ENCODE measurements around the gene DNMT3A.
"Not testable (repeated sequence)": the region's sequence is repeated elsewhere in the genome, so short reads cannot be mapped to it uniquely, and the experiment has no call there.

DNMT3A gene

DNA sequence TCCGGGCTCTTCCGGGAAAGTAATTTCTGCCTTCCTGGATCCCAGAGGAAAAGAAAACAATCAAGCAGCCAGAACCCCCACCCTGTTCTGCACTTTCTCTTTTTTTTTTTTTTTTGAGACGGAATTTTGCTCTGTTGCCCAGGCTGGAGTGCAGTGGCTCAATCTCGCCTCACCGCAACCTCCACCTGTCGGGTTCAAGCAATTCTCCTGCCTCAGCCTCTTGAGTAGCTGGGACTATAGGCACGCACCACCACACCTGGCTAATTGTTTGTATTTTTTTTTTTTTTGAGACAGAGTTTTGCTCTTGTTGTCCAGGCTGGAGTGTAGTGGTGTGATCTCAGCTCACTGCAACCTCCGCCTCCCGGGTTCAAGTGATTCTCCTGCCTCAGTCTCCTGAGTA is 69.0 kb downstream of the DNMT3A start:
- not testable (repeated sequence) for H3K9me3 Mint-ChIP-seq (ENCODE audit: low read depth); H3K27me3 Mint-ChIP-seq; H3K4me3 Mint-ChIP-seq
- Mint-ChIP-seq H3K27ac (peak overlapping the region; percentile 100), H3K36me3 (peaks cover 16% of the 10 kb centered on the region), H3K4me1 (ENCODE audit: low read depth) (peaks cover 62% of the 10 kb centered on the region)

DNA sequence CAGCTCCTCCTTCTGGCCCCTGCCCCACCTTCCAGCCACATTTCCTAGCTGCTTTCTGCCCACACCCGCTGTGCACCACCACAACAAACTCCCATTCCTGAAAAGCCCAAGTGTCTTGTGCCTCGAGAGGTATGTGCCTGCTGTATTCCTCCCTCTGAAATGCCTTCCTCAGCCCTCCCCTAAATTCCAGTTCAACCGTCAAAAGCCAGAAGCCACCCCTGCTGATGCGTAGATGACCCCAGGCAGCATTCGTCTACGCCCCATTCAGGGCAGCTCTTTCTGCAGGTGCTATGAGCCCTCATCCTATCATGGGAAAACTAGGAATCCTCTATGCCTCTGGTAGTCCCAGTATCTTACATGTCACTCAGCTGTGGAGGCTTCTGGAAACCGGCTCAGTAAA is 71.7 kb downstream of the DNMT3A start:
- peaks cover 62% of the 10 kb centered on the region for H3K4me1 Mint-ChIP-seq (ENCODE audit: low read depth)
- H3K36me3 Mint-ChIP-seq = peaks cover 23% of the 10 kb centered on the region
- no peak overlapping the region for H3K4me3 Mint-ChIP-seq
- H3K9me3 Mint-ChIP-seq (ENCODE audit: low read depth) = no peaks in the 10 kb centered on the region
- H3K27ac Mint-ChIP-seq = peak overlapping the region; percentile 81
- no peaks in the 10 kb centered on the region for H3K27me3 Mint-ChIP-seq

DNA sequence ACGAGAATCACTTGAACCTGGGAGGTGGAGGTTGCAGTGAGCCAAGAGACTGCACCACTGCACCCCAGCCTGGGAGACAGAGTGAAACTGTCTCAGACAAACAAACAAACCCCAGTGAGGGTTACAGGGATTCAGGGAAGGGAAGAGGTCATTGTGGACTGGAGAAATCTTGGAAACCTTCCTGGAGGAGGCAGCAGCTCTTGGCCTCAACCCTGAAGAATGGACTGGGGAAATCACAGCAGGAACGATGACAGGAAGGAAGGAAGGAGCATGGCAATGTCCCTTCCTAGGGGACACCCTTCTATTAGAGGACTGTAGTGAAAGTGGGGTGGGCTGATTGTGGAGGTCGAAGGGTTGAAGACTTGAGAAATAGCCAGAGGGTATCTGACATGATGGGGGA is 72.5 kb downstream of the DNMT3A start:
- Mint-ChIP-seq H3K4me1 (ENCODE audit: low read depth) (peaks cover 60% of the 10 kb centered on the region), H3K4me3 (no peak overlapping the region), H3K9me3 (ENCODE audit: low read depth) (no peaks in the 10 kb centered on the region), H3K36me3 (peaks cover 26% of the 10 kb centered on the region), H3K27me3 (no peaks in the 10 kb centered on the region), H3K27ac (peak overlapping the region; percentile 41)

DNA sequence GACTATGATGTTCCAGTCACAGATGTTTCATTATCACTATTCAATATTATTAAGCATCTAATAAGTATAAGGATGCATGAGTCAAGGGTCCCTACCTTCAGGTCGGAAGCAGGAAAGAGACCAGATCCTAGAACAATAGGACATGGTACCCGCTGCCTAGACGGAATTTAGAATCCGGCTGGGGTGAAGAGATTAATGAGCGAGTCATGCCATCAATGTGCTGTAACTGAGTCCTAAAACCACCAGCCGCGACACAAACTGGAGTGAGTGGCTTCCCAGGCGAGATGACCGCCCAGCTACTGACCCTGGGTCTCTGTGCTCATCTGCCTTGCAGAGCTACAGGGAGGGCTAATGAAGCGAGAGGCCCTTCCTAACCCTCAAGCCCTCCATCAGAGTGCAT is 73.6 kb downstream of the DNMT3A start:
- H3K27me3 Mint-ChIP-seq = no peaks in the 10 kb centered on the region
- peak overlapping the region; percentile 70 for H3K27ac Mint-ChIP-seq
- no peak overlapping the region for H3K4me3 Mint-ChIP-seq
- peaks cover 56% of the 10 kb centered on the region for H3K4me1 Mint-ChIP-seq (ENCODE audit: low read depth)
- peaks cover 22% of the 10 kb centered on the region for H3K36me3 Mint-ChIP-seq
- no peaks in the 10 kb centered on the region for H3K9me3 Mint-ChIP-seq (ENCODE audit: low read depth)

DNA sequence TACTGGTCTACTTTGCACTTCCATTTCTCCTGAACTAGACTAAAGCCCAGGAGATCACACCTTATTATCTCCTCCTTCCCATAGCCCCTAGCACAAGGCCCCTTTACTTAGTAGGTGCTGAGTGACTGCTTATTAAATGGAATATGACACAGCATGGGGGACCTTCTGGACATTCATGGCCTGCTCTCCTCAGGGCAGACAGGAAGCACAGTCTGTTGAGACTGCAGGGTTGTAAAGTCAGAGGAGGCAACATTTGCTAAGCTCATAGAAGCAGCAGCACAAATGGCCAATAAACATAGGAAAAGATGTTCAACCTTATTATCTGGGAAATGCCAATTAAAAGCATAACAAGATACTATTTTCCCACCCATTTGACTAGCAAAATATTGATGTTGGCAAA is 75.3 kb downstream of the DNMT3A start:
- peak overlapping the region; percentile 73 for H3K27ac Mint-ChIP-seq
- H3K9me3 Mint-ChIP-seq (ENCODE audit: low read depth) = no peaks in the 10 kb centered on the region
- peaks cover 57% of the 10 kb centered on the region for H3K4me1 Mint-ChIP-seq (ENCODE audit: low read depth)
- peak overlapping the region; percentile 42 for H3K4me3 Mint-ChIP-seq
- H3K27me3 Mint-ChIP-seq = no peaks in the 10 kb centered on the region
- H3K36me3 Mint-ChIP-seq = peaks cover 25% of the 10 kb centered on the region

DNA sequence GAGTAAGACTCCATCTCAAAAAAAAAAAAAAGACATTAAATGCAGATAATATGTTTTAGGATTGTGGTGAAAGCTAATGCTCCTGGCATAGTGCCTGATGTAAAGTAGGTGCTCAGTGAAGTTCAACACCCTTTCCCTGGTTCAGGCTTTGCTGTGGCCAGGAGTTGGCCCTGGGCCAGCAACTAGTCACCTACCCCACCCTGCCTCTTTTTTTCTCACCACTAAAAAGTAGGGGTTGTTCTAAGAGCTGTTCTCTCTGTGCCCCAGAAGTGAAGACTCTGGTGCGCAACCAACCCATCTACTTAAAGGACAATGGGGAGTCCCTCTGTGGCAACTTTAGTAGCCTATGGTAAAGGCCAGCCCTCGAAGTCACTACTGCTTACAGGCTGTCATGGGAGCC is 75.9 kb downstream of the DNMT3A start:
- Mint-ChIP-seq H3K36me3 (peaks cover 25% of the 10 kb centered on the region), H3K27ac (peak overlapping the region; percentile 73), H3K9me3 (ENCODE audit: low read depth) (no peaks in the 10 kb centered on the region), H3K27me3 (no peaks in the 10 kb centered on the region), H3K4me3 (no peak overlapping the region), H3K4me1 (ENCODE audit: low read depth) (peaks cover 54% of the 10 kb centered on the region)

DNA sequence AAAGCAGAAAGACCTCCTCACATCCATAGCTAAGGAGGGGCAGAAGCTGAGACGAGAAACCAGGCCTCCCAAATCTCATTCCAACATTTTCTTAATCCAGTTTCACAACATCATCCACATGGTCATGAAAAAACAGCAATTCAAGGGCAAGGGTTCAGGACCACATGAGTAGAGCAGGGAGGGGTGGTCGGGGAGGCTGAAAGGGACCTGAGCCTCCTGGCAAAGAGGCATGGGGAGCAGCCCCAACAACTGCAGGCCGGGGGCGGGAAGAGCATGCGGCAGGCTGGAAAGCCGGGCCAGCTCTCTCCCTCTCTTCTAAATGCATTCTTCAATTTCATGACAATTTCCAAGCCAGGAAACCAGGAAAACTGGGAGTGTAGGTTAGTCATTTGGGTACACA is 76.7 kb downstream of the DNMT3A start:
- Mint-ChIP-seq H3K27me3 (no peaks in the 10 kb centered on the region), H3K9me3 (ENCODE audit: low read depth) (no peaks in the 10 kb centered on the region), H3K4me3 (peak overlapping the region; percentile 20), H3K27ac (no peak overlapping the region), H3K36me3 (peaks cover 23% of the 10 kb centered on the region), H3K4me1 (ENCODE audit: low read depth) (peaks cover 57% of the 10 kb centered on the region)

DNA sequence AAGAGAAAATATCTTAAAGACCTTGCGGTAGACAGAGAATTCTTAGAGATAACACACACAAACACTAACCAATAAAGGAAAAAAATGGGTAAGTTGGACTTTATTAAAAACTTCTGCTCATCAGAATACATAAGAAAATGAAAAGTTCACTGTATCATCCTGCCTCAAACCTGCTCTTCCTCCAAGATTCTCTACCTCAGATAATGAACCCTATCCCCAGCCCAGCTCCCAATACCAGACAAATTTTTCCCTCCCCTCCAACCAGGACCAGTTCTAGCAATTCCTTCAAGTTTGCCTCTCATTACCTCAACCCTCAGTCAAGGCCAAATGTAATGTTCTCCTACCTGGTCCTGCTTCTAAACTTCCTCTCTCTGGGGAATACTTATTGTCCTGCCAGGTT is 79.4 kb downstream of the DNMT3A start:
- H3K9me3 Mint-ChIP-seq (ENCODE audit: low read depth) = no peaks in the 10 kb centered on the region
- peak overlapping the region; percentile 62 for H3K27ac Mint-ChIP-seq
- no peaks in the 10 kb centered on the region for H3K27me3 Mint-ChIP-seq
- peaks cover 55% of the 10 kb centered on the region for H3K4me1 Mint-ChIP-seq (ENCODE audit: low read depth)
- H3K4me3 Mint-ChIP-seq = no peak overlapping the region
- H3K36me3 Mint-ChIP-seq = peaks cover 16% of the 10 kb centered on the region

DNA sequence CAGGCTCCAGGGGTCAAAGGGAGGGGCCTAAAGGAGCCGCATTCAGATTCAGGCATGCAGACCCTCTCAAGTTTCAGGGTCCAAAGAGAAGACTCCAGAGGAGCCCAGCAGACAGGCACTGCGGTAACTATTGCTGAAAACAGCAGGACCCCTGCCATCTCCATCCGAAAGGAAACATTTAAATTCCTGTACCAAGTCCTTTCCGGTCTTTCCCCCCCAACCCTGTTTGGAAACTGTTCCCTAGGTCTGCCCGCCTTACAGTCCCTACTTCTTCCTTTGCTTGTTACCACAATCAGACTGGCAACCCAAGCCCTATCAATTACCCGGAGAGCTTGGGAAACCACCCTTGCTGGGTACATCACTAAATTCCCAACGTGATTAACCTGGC is 82.0 kb downstream of the DNMT3A start:
- H3K4me1 Mint-ChIP-seq (ENCODE audit: low read depth) = peaks cover 53% of the 10 kb centered on the region
- H3K27me3 Mint-ChIP-seq = no peaks in the 10 kb centered on the region
- peak overlapping the region; percentile 73 for H3K27ac Mint-ChIP-seq
- H3K9me3 Mint-ChIP-seq (ENCODE audit: low read depth) = no peaks in the 10 kb centered on the region
- no peak overlapping the region for H3K4me3 Mint-ChIP-seq
- peaks cover 6% of the 10 kb centered on the region for H3K36me3 Mint-ChIP-seq

DNA sequence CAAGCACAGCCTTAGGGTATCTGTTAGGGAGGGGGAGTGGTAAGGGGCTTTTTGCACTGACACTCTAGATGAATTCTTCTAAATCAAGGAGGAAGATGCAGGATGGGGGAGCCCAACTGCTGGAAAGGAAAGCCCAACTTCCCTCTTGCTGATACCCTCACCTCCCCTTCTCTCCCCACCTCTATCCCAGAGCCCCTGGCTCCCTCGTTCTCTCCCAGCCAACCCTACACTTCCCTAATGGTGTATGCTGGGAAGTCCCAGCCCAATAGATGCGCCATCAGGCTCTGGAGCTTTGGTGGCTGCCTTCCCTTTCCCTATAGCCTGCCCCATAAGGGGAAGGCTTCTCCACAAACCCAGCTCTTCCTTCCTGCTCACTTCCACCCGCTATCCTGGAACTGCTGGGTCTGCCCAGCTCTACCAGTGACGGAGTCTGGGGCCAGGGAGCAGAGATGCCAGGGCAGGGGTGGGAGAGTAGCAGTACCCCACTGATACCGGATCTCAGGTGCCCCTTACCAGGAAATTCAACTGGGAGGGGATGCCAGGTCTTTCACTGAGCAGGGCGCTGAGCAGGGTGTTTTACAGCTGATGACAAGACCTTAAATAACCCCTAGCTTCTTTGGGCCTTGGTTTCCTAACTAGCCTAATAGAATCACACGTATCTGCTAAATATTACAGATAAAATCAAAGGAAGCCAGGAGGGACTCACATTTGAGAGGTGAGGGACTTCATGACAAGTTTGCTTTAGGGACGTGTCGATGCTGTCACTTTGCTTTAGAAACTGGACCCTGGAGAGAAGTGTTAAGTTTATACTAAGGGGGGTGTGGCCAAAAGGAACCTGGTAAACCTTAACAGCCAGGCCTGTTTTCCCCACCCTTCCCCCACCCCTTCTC is 82.6 kb downstream of the DNMT3A start:
- peaks cover 59% of the 10 kb centered on the region for H3K4me1 Mint-ChIP-seq (ENCODE audit: low read depth)
- no peak overlapping the region for H3K4me3 Mint-ChIP-seq
- H3K27ac Mint-ChIP-seq = peak overlapping the region; percentile 73
- no peaks in the 10 kb centered on the region for H3K9me3 Mint-ChIP-seq (ENCODE audit: low read depth)
- H3K27me3 Mint-ChIP-seq = no peaks in the 10 kb centered on the region
- H3K36me3 Mint-ChIP-seq = peaks cover 6% of the 10 kb centered on the region

DNA sequence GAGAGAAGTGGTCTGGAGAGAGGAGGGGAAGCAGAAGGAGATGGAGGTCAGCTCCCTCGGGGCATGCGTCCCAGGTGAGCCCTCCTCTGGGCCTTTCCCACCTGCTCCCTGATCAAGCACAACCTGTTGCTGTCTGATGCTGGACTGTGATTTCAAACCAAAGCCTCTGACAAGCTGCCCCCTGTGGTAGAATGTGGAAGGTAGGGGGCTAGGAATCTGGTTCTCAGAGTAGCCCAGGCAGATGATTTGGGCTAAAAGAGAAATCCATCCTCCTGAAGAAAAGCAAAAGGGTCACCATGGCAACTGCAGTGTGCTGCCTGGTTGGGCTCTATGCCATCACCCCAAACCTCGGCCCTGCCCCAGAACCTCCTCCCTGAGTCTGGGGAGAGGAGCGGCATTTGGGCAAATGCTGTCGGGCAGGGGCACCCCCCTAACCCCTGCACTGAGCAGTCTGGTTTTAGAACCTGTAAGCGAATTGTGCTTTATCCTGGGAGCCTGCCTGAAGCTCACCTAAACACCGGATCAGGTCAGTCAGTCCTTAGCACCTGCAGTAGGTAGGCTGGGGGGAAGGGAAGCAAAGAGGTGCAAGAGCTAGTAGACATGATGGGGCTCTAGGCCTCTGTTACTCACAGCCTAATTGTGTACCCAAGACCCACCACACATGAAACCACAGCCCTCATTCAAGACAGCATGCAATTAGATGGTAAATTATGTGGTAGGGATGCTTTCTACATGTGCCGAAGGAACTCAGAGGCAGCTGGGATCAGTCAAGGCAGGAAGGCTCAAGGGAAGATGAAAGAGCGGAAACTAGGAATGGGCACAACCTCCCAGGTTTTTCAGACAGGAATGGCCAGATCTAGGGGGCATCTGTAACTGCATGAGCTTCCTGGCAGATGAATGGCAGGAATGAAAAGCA is 83.5 kb downstream of the DNMT3A start:
- peaks cover 57% of the 10 kb centered on the region for H3K4me1 Mint-ChIP-seq (ENCODE audit: low read depth)
- H3K36me3 Mint-ChIP-seq = peaks cover 10% of the 10 kb centered on the region
- H3K4me3 Mint-ChIP-seq = no peak overlapping the region
- no peaks in the 10 kb centered on the region for H3K27me3 Mint-ChIP-seq
- peak overlapping the region; percentile 73 for H3K27ac Mint-ChIP-seq
- H3K9me3 Mint-ChIP-seq (ENCODE audit: low read depth) = no peaks in the 10 kb centered on the region

DNA sequence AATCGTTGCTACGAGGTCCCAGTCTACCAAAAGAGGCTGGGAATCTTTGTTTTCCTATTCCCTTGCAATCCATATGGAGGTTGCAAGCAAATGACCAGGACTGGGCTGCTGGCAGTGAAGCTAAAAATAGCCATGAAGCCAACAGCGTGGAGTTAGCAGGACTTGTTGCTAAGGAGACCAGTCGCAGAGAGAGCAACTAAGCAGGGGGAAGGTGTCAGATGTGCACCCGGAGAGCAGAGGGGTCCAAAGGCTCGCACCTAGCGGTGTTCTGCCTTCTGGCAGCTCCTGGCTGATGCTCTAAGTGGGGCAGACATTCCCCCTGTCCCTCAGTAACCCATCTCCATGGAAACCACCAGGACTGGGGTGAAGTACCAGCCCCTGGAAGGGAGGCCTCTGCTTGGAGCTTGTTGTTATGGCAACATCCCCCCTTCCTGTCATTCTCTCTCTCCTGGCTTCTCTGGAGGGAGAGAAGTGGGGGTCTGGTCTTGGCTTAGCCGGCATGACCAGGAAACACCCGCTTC is 84.6 kb downstream of the DNMT3A start:
- Mint-ChIP-seq H3K9me3 (ENCODE audit: low read depth) (no peaks in the 10 kb centered on the region), H3K4me3 (no peak overlapping the region), H3K4me1 (ENCODE audit: low read depth) (peaks cover 56% of the 10 kb centered on the region), H3K27ac (peak overlapping the region; percentile 62), H3K27me3 (no peaks in the 10 kb centered on the region), H3K36me3 (peaks cover 6% of the 10 kb centered on the region)

DNA sequence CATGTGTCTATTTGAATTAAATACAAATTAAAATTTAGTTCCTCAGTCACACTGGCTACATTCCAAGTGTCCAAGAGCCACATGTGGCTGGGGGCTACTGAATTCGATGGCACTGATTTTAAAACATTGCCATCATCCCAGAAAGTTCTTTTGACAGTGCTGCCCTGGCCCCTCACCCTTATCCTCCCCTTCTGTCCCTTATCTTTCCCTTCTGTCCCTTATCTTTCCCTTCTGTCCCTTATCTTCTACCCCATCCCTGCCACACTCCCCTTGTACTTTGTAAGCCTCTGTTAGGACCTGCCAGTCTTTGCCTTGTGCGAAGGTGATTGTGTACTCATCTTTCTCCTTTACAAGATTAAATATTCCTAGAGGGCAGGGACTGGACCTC is 85.2 kb downstream of the DNMT3A start:
- H3K36me3 Mint-ChIP-seq = peaks cover 6% of the 10 kb centered on the region
- H3K9me3 Mint-ChIP-seq (ENCODE audit: low read depth) = no peaks in the 10 kb centered on the region
- H3K27ac Mint-ChIP-seq = peak overlapping the region; percentile 85
- H3K4me3 Mint-ChIP-seq = no peak overlapping the region
- H3K4me1 Mint-ChIP-seq (ENCODE audit: low read depth) = peaks cover 52% of the 10 kb centered on the region
- no peaks in the 10 kb centered on the region for H3K27me3 Mint-ChIP-seq

DNA sequence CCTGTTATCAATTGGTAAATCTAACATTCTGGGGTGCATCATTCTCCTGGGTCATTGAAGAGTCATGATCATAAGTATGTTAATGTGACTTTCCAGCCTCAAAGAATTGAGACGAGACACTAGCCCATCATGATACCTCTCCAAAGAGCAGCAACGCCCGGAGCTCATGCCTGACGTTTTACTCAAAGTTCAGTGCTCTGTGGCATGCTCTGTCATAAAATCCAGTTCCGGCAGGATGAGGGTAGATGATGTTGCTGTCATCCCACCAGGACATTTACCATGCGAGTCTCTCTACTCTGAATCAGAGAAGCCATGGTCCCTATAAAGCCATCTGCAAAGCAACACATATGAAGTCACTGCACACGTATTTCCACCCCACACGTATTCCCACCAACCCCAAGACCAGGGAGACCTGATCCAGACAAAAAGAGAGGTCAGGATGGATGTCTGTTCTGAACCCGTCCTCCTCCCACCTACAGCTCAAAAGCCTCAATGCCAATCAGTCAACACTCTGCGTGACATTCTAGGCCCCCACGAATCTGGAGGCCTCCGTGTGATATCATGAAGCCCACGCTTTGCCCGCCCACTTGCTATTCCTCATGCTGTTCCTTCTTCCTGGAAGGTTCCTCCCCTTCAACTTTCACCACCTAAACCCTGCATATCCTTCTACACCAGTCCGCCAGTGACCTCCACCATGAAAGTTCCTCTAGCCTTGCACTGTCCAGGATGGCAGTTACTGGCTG is 85.8 kb downstream of the DNMT3A start:
- Mint-ChIP-seq H3K27me3 (no peaks in the 10 kb centered on the region), H3K4me1 (ENCODE audit: low read depth) (peaks cover 52% of the 10 kb centered on the region), H3K36me3 (peaks cover 6% of the 10 kb centered on the region), H3K9me3 (ENCODE audit: low read depth) (no peaks in the 10 kb centered on the region), H3K27ac (peak overlapping the region; percentile 85), H3K4me3 (no peak overlapping the region)

All from activated naive CD8-positive, alpha-beta T cell (primary cell).